HTERT RPE-1 (cell line): ENCODE results near the gene PRICKLE2.

Experiments
- in situ Hi-C: fragments of 300-500 bp; cut with MboI; formaldehyde crosslinking; loops from 4 replicates; pipeline ENCODE4 v1.14.3; 2020; ENCODE audit warnings: low sequenced_read_pairs

Gene PRICKLE2

DNA sequence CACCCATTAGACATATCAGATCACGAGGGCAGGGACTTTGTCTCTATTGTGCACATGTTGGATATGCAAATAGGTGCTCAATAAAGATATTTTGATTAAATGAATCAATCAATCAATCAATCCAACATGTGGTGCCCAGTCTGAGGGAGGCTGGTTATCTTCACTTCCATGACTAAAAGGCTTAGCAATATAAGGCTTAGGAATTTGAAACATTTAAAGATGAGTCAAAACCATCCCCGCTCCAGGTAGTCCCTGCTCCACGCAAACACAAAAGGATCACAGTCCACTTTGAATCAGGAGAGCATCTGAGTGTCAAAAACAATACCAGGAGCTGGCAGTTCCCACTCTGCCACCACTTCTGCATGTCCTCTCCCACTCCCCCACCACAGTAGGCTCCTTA, 25.8 kb upstream of the PRICKLE2 start:
- in situ Hi-C loops, result no loop called here

DNA sequence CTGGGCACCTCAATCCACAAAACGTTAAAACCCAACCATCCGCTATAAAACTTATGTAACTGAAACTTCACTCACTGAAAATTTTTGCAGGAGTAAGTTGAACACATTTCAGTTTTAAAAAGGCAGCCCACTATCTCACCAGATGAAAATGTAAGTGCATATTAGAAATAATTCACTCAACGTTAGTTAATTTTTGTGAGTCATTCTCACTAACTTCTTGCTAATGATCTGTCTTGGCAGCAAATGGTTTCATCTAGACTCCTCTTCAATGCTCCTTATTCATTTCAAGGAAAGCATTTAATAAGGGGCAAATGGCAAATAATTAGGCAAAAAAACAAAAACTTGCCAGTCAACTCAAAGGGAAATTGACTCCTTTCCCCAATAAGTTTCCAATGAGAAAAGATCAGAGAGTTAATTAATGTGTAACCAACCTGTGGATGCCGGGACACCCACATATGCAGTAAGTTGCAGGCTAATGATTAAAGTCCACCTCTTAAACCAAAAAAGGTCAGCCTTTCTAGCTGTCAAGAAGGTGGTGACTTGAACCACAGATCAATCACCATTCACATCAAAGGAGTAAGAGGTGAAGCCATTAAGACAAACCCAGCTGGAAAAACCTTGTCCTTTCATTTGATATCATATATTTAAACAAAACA, 22.9 kb upstream of the PRICKLE2 start:
- in situ Hi-C loops, result no loop called here

DNA sequence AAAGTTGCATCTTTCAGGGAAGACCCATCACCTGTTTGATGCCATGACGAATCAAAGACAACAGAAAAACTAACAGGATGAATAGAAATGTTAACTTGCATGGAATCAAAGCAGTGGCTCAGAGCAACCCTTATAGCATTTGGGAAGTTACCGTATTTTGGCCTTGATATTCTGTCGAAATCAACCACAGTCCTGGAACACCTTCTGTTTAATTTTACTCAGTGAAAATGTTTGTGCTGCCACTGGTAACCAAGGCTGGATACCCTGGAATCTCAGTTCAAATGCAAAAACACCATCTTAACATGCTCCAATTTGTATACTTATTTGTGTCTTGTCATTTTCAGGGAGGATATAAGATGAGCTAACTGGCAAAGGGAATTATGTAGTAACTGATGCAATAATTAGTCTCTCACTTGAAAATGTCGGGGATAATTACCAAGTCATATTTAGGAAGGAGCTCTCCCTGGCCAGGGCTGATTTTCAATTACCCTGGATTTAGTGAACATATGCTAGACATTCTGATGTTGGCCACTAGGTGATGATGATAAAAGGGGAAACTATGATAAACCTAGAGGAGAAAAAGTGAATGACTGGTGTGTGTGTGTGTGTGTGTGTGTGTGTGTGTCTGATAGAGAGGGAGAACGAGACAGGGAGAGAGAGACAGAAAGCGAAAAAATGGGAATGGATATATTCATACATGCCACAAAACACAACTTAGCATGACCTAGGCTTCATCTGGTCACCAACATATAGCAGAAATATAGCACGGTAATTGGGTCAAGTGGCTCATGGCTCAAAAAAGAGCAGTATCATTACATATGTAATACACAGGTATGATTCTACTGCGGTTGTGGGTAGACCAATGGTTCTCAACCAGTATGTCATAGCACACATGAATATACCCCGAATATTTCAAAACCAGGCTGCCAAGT, 19.0 kb upstream of the PRICKLE2 start:
- in situ Hi-C loops, result no loop called here

DNA sequence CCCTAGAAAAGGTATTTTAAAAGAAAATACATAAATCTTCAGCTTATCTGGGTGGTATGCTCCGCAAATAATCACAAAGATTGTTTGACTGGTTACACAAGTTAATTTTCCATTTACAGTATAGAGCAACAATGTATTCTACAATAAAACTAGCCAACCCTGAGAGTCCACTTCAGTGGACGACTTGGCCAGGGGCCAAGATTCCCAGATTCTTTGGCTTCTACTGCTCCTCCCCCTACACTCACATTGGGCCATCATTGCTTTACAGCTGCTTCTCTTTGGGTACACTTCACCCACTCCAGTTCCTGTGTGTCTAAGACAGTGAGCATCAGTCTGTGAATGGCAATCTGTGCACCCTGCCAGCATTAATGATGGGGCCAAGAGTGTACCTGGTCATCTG, 17.2 kb upstream of the PRICKLE2 start:
- in situ Hi-C loops, result no loop called here

DNA sequence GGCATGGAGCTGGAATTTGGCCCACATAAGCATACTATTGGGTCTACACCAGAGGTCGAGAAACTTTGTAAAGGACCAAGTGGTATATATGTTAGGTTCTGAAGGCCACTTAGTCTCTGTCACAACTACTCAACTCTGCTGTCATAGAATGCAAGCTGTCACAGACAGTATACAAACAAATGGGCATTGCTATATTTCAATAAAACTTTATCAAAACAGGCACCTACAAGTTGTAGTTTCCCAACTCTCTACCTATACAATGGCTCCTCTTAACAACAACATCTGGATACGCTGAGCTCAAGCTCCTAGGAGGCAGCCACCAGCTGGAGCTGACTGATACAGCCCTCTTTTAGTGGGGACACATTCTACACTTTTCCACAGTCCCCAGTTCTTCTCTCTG, 15.7 kb upstream of the PRICKLE2 start:
- in situ Hi-C loops, result no loop called here

DNA sequence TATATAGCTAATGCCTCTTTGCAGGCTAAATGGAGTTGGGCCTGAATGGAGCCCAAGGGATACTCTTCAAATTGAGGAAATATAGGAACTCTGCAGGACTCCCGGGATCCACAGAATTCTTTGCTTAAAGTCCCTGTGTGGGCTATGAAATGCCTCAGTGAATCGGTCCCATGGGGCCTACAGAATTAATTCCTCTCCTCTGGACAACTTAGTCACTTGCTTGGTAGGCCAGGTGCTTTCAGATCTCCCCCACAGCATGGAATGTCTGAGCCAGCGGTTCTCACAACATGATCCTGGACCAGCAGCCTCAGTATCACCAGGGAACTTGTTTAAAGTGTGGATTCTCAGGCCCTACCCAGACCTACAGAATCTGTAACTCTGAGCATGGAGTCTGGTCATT, 15.1 kb upstream of the PRICKLE2 start:
- in situ Hi-C loops, result no loop called here

DNA sequence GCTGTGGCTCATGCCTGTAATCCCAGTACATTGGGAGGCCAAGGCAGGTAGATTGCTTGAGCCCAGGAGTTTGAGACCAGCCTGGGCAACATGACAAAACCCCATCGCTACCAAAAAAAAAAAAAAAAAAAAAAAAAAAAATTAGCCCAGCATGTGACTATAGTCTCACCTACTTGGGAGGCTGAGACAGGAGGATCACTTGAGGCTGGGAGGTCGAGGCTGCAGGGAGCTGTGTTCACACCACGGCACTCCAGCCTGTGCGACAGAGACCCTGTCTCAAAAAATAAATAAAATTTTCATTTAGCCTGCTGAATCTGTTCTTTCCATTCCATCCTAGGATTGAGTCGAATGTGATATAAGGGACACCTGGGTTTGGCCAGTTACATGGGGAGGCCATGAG, 14.6 kb upstream of the PRICKLE2 start:
- in situ Hi-C loops, result no loop called here

DNA sequence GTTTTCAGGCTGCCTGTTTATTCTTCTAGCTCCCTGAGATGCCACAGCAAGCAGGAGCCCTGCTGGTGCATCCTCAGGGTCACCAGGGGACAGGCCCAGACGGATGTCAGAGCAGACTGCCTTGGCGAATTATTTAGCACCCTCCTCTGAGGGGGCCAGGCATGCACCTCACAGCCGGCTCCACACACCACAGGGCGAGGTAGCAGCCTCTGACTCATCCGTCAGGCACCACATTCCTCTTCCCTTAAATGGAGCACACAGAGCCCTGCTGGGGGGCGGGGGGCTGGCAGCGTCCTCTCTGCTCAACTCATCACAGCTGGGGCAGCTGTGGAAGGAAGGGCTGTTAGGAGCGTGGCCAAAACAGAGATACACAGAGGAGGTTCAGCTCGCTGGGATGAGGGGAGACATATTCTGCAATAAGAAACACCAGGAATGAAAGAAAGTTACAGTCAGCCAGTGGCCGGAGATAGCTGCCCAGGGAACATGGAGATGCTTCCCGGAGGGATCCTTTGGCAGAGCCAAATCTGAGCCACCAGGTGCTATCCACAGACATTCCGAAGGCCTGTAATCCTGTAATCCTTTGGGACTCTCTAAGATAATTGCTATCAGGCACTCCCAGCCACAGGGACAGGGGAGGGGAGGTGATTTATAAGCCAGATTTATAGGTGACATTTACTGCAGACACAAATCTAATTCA, 13.9 kb upstream of the PRICKLE2 start:
- in situ Hi-C loops, result no loop called here

DNA sequence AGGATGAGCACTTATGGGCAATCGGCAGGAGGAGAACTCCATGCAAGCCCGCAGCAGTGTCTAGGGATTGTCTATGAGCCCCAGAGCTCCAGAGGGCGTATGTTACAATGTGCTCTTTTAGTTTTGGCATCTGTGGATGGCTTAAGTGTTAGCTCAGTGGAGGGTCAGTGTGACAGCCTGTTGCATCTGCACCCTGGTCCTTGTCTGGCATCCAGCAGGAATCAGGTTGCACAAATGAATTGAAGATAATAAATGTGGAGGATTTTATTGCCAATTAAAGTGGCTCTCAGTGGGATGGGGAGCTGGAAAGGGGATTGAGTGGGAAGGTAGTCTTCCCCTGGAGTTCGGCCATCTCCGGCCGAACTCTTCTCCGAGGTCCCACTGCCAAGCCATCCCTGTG, 11.8 kb upstream of the PRICKLE2 start:
- in situ Hi-C loops, result no loop called here

DNA sequence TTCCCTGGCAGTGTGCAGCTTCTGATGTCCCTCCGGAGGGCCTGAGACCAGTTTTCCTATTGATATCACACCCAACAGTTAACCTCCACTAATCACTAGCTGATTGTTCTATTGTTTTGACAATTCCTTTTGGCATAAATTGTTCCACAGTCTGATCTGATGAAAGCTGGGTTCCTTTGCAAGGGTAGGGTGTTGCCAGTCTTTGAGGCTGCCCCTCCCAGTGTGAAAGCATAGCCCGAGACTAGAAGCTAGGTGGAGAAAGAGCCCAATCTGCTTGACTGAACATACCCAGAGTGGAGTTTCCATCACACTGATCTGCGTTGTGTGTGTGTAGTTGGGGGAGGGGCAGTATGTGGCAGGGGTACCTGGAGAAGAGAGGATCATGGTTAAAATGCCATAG, 10.3 kb upstream of the PRICKLE2 start:
- in situ Hi-C loops, result no loop called here

DNA sequence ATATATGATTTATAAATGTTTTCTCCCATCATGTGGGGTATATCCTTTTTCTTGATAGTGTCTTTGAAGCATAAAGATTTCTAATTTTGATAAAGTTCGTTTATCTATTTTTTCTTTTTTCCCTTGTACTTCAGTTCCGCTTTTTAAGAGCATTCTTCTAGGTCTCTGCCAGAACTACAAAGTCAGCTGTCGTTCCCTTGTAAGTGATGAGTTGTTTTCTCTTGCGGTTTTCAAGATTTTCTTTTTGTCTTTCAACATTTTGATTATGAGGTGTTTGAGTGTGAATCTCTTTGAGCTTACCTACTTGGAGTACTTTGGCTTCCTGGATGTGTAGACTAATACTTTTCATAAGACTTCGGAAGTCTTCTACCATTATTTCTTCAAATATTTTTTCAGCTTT, 9.3 kb upstream of the PRICKLE2 start:
- in situ Hi-C loops, result no loop called here

DNA sequence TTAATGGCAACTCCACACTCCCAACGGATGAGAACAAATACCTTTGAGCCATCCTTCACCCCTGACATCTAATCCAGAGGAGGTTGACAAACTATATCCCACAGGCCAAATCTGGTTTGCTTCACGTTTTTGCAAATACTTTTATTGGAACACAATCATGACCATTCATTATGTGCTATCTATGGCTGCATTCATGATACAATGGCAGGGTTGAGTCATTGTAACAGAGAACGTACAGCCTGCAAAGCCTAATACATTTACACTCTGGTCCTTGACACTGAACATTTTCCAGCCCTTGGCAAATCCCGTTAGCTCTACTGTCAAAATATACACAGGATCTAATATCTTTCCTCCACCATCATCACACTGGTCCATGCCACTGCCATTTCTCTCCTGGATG, 7.6 kb upstream of the PRICKLE2 start:
- in situ Hi-C loops, result no loop called here

DNA sequence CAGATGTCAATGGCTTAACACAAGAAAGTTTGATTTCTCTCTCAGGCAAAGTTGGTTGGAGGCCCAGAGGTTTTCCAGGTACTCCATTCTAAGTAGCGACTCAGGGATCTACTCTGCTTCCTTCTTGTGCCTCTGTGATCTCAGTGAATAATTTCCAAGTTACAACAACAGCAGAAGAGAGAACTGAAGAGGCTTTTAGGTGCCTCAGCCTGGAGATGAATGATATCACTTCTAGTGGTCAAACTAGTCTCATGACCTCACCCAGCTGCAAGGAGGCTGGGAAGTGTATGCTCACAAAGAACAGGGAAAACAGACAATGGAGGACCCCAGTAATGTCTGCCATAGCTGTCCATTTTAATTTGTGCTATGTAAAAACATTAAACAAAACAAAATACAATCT, 4.6 kb upstream of the PRICKLE2 start:
- in situ Hi-C loops, result no loop called here

DNA sequence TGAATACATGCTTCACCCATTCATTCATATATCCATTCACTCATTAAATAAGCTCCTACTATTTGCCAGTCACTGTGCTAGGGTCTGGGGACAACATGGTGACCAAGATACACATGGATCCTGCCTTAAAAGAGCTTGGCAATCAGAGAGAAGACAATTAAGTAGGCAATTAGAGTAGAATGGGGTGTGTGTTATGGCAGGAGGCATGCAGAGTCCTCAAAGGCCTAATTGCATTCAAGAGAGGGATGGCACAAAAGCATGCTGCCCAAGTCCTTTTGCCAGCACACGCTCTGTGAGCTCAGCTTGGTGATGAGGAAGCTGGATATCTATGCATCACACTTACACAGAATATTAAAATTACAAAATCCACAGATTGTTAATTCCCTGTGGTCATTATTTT, 2.8 kb upstream of the PRICKLE2 start:
- in situ Hi-C loops, result no loop called here

DNA sequence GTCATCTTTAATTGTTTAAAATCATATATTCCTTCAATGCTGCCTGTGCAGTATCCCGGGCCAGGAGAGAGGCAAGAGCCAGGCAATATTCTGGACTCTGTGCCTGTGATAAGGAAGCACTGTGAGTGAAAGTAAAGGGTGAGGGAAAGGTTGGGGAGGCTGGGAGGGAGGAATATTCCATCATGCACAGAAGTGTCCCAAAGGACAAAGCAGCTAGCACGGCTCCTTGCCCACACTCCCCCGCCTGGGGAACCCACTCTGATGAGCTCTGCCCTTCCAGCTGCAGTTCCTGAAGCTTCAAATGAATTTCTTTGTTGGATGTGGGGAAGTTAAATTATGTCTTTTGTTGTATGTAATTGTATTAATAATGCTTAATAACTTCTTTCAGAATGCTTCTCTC, 1.5 kb upstream of the PRICKLE2 start:
- in situ Hi-C loops, result no loop called here

DNA sequence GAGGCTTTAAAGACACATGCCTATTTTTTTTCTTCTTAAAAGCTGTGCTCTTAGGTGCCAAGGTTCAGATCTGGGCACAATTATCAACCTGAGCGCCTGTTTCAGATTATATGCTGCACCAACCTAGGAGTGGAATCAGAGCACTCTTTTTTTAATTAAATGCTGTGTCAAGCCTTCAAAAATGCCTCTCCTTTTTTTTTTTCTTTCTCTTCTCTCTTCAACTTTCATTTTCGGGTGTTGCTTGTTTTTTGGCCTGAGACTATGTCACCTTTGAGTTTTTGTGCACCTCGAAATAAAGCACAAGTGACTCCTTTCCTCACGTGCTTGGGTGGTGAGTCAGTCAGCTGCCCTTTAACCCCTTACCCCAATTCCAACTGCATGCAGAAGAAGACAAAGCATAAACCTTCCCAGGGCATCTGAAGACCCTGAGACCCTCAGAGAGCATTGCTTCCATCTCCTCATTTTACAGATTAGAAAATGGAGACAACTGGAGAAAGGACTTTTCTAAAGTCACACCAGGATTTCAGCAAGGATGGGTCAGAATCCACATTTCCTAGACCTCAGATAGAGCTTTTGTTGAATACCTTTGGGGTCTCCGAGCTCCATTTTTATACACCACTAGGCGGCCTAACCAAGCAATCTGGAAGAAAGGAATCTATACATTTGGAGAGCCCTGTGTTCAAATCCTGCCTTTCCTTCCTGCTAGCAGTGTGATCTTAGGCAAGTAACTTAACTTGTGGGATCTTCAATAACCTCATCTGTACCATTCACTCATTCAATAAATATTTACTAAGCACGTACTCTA, 631 bp upstream of the PRICKLE2 start:
- in situ Hi-C loops, result no loop called here

DNA sequence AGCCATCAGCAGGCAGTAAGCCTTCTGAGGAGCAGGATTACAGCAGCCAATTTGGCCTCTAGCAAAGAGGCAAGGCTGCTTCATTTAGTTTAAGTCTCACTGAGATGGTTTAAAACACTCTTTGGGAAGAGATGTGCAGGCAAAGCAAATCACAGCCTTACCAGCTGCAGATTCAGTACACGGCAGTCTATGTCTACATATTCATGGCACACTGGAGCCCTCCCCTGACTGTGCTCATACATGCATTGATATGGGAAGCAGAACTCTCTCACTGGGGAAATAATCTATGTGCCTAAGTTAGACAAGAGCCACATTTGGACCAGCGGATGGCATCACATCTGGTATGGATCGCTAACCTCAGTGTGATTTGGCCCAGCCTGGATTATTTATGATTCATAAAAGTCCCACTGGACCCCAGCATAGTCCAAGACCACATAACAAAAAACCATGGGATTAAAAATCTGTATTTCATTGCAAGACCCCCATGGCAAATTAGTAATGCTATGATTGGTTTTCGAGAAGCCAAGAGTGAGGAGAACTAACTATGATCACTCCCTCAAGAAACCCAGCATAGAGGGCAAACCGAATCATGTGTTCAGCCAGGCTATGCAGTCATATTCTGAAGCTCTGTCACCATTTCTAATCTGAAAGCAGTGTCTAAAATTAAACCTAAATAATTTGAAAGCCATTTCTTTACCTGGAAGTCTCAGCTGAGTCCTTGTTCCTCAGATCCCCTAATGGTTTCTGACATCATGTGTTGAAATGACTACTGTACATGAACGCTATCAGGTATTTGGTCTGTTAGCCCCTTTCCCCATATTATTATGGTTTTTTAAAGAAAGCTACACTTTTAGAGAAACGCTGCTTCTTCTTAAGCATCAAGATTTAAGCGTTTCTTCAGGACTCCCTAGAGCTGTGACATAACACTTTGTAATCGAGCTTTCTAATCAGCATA, 1.2 kb downstream of the PRICKLE2 start:
- in situ Hi-C loops, result no loop called here

DNA sequence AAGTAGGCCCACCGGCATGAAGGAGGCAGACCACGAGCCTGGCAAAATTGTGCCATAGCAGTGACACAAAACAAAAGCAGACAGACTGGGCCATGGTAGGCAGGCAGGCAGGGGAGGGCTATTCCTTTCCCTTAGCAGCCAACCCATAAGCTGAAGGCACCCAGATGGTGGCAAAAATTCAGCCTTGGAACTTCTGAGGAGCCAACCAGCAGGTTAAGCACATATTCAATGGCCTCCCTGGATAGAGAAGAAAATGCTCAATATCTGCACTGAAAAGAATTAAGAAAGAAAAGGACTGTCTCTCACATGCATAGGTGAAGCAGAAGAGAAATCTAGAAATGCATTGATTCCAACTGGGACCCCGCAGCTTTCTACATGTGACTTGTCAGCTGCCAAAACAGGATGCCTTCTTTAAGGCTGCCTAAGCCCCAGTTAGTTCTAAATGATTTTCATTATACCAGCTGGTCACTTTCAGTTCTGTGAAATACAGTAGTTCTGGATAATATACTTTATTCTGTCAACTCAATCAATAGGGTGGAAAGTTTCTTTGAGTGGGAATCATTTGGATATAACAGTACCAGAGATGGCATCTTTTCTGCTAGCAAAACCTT, 2.7 kb downstream of the PRICKLE2 start:
- in situ Hi-C loops, result no loop called here

DNA sequence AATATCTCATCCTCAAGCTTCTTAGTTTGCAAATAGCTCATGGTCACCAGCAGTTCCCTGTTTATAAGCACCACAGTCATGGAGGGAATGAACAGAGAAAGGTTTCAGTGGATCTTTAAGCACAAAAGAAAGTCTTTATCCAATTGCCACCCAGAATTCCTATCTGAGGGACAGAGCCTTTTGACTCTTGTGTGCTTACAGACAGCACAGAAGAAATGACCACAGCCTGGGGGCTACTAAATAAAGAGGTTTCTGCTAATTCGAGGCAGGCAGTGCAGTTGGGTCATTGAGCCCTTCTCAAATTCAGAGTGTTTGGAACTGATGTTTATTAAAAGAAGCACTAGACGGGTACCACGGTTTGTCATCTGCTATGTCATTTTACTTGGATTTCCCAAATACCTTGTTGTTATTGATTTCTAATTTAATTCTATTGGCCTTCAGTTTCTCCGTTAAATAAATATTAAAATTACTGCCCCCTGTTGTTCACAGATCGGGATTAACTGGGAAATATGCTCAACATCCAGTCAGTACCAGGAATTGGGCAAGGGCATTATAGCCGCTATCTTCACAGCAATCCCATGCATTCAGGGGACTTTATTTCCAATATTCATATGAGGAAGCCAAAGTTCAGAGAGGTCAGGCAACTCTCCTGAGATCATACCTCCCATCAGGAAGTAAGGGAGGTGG, 3.6 kb downstream of the PRICKLE2 start:
- in situ Hi-C loops, result no loop called here
